ENCODE results near the gene RRP8.

Gene RRP8

DNA sequence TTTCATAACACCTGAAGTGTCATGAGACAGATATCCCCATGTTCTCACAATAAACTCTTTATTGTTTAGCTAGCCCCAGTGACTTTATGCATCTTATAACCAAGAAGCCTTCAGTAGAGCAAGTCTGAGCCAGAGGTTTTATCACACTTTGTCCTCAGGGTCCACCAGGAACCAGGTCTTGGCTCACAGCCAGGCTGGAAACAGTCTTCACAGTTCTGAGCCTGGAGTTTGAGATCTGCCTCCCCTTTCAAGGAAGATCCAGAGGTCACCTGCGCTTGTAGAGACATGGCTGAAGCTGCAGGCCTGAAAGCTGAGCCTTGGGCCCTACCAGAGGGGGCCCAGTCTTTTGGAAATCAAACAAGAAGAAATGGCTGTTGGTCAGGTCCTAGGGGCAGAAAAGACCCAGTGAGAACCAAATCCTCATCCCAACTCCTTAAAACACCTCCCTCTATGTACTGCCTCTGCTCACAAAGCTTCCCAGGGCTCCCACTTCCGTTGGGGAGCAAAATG, 3.5 kb downstream of the RRP8 start:
- DNase-seq (ENCODE audit: low spot score): no peak

DNA sequence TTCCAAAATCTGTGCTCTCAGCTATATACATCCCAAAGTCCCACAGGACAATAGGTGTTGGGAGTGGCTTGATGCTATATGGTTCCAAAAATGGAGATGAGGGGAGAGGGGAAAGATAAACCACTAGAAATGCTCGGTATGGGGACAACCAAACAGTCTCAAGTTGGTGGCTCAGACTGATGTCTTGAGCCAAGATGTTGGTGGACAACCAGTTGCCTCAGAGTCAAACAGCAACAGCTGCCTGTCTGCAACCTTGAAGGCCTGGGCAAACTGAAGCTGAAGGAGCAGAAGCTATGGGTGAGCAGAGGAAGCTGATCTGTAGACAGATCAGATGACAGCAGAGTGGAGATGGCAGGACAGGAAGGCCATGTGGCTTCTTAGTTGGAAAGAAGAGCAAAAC, 4.0 kb downstream of the RRP8 start:
- DNase-seq (ENCODE audit: low spot score): no peak

DNA sequence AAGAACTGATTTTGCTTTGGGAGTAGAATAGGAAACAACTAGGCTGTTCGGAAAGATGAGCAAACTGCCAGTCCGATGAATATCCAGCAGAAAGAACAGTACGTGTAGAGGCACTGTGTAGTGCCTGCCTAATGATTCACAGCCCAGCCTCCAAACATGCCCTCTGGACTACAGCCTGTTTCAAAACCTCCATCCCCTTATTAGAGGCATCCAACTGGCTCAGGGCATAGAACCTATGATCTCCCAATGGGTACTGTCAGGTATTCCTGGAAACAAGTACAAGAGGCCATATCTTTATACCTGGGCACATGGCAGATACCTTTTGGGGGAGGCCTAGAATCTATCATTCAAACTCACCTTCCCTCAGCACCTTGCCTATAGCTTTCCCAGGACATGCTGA, 4.9 kb downstream of the RRP8 start:
- DNase-seq (ENCODE audit: low spot score): no peak

DNA sequence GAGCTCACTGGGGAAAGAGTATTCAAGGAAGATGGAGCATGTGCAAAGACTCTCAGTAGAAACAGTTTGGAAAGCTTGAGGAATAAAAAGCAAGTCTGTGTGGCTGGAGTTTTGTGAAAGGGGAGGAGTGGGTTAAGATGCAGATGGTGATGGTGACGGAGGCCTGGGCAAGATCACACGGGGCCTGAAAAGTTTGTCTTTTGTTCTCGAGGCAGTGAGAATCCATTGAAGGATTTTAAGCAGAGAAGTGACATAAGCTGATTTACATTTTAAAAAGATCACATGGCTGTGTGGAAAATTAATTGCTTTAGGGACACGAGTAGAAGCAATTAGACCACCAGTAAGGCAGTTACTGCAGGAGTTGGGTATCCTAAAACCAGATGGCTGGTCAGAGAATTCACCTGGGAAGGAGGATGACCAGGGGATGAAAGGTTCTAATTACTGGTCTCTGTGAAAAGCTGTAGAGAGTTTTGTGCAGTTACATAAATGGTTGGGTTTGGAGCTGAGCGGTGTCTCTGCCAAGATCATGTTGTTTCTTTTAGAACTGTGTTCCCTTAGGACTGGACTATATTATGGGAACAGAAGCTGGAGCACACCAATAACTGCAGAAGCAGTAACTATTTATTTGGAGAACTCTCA, 7.1 kb downstream of the RRP8 start:
- DNase-seq (ENCODE audit: low spot score): no peak

DNA sequence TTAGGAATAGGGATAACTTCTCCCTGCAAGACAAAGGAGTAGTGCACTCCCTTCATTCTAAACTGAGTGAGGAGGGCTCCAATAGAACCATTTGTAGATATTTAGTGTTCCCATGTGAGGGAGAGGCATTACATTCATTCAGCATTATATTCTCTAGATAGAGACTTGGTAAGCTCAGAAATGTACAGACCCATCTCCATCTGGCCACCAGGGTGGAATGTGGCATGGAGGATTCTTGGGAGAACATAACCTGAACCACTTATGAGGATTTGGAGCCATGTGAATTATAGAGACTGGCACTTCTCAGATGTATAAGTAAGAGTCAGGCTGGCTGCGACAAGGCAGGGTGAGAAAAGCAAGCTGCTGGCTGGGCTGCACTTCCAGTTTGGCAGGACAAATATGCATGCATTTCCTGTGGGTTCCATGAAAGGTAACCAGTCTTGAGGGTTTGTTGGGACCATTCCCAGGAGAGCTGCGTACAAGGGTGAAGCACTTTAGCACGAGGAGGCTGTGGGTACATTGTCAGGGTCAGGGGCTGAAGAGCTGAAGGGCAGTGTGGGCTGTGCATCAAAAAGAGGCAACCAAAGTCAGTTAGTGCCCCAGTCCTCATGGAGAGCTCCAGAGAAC, 9.2 kb downstream of the RRP8 start:
- DNase-seq (ENCODE audit: low spot score): no peak

DNA sequence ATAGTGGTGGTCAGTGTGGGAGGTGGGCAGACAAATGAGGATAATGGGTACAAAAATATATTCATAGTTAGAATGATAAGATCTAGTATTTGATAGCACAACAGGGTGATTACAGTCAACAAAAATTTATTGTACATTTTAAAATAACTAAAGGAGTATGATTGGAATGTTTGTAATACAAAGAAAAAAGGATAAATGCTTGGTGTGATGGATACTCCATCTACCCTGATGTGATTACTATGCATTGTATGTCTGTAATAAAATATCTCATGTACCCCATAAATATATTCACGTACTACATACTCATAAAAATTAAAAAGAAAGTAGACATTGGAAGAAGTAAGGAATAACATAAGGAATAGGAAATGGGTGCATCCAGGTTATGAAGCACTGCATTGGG, 15.4 kb downstream of the RRP8 start:
- DNase-seq (ENCODE audit: low spot score): no peak

DNA sequence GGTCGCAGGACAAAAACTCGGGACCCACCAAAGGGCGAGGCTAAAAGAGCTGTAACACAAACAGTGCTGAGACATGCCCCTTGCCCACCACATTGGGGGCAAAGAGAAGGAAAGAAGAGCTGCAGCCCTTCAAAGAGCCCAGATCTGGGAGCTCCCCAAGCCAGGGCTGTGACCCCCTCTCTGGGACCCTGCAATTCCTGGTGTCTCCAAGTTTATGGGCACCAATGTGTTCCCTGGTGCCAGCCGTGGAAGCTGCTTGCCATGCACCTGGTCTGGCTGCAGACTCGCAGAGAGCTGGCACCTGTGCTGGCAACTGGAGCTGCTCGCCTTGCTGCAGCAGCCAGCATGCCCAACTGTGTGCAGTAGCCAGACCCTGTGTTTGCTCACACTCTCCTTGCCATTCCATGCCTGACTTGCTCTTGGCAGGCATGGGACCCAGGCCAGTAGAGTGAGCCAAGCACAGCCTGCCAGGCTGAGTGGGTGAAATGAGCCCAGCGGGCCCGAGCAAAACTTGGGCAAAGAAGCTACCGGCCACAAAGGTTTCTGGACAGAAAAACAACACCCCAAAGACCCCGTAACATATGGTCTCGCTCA, 16.0 kb downstream of the RRP8 start:
- no peak for DNase-seq (ENCODE audit: low spot score)

DNA sequence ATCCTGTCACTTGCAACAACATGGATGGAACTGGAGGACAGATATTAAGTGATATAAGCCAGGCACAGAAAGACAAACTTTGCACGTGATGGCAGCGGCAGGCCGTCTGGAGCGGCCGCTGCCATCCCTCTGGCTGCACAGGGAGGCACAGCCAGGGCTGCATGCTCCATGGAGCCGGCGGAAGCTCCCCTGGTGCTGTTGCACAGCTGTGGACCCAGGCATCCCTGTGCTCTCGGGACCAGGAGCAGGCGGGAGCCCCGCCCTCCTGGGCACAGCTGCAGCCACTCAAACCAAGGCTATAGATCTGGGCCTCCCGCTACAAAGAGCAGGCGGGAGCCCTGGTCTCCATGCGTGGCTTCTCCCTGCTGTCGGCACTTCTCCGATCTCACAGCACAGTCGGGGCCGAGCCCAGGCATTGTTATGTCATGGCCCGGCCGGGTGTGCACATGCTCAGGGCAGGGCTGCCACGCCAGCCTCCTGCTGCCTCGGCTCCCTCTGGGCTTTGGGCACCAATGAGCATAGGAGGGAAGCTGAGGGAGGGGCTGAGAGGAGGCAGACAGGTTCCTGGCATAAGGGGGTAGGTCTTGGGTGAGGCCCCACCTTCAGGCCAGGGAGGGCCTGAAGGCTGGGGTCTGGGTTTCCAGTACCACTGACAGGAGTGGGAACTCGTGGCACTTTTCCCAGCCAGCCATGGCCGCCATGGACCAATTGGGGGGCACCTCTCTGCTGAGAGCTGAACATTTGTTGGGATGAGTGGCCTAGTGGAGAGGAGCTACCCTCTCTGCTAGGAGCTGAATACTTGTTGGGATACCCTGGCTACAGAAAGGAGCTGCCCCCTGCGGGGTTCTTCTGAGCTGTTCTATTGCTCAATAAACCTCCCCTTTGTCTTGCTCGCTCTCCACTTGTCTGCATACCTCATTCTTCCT, 16.7 kb downstream of the RRP8 start:
- no peak for DNase-seq (ENCODE audit: low spot score)

DNA sequence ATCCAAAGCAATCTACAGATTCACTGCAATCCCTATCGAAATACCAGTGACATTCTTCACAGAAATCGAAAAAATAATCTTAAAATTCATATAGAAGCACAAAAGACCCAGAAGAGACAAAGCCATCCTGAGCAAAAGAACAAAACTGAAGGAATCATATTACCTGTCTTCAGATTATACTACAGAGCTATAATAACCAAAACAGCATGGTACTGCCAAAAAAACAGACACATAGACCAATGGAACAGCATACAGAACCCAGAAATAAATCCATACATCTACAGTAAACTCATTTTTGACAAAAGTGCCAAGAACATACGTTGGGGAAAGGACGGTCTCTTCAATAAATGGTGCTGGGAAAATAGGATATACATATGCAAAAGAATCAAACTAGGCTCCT, 18.9 kb downstream of the RRP8 start:
- no peak for DNase-seq (ENCODE audit: low spot score)

DNA sequence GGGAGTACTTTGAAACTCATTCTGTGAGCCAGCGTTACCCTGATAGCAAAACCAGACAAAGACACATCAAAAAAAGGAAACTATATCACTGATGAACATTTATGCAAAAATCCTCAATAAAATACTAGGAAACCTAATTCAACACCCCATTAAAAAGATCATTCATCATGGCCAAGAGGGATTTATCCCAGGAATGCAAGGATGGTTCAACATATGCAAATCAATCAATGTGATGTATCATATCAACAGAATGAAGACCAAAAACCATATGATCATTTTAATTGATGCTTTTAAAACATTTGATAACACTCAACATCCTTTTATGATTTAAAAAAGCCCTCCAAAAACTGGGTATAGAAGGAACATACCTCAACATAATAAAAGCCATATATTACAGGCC, 19.8 kb downstream of the RRP8 start:
- DNase-seq (ENCODE audit: low spot score): no peak

DNA sequence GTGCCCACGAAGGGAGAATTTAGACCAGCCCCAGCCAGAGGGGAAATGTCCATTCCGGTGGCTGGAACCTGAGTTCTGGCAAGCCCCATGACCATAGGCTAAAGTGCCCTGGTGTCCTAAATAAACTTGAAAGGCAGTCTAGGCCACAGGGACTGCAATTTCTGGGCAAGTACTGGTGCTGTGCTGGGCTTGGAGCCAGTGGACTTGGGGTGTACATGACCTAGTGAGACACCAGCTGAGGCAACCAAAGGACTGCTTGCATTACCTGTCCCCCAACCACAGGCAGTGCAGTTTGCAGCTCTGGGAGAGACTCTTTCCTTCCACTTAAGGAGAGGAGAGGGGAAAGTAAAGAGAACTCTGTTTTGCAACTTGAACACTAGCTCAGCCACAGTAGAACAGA, 23.7 kb downstream of the RRP8 start:
- DNase-seq (ENCODE audit: low spot score): no peak

DNA sequence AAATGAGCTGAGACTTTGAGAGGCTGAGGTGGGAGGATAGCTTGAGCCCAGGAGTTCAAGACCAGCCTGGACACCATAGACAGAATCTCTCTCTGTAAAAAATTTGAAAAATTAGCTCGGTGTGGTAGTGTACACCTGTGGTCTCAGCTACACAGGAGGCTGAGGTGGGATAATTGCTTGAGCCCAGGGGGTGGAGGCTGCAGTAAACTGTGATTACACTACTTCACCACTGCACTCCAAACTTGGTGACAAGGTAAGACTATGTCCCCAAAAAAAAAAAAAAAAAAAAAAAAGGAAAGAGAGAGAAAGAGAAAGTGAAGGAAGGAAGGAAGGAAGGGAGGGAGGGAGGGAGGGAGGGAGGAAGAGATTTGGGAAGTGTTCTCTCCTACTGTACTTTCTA, 25.3 kb downstream of the RRP8 start:
- no peak for DNase-seq (ENCODE audit: low spot score)

DNA sequence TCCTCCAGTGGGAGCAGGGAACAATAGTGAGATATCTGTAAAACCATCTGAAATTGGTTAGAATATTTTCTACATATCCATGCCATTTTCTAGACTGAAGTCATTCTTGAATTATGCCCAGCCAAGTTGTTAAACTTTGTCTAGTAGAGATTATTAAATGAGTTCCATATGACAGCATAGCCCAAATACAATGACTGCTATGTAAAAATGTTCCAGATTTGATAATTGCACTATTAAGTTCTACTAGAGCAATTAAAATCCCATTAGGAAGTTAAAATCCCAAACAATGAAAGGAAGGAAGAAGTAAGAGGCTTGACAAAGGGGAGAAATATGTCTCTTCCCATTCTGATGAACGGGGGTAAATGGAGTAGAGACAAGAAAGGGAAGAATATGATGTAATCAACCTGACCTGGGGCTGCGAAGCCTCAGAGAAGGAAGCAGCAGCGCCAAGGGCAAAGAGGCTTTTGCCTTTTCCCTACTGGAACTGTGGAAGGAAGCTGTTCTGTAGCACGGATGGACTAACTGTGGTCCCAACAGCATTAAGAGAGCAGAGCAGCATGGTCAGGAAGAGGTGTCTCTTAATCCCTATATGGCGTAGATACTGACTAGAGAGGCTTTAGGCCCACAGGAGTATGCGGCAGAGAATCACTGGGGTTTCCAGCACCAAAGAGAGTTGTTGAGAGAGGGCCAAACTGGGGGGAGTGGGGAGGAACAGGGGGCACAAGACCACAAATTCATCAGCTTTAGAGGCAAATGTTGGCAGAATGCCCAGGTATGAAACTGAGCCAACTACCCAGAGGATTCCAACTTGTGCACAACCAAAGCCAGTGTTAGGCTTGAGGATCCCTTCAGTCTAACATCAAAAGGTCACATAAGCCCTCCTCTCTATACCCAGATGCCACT, 26.7 kb downstream of the RRP8 start:
- peak; percentile 35 for DNase-seq (ENCODE audit: low spot score)

DNA sequence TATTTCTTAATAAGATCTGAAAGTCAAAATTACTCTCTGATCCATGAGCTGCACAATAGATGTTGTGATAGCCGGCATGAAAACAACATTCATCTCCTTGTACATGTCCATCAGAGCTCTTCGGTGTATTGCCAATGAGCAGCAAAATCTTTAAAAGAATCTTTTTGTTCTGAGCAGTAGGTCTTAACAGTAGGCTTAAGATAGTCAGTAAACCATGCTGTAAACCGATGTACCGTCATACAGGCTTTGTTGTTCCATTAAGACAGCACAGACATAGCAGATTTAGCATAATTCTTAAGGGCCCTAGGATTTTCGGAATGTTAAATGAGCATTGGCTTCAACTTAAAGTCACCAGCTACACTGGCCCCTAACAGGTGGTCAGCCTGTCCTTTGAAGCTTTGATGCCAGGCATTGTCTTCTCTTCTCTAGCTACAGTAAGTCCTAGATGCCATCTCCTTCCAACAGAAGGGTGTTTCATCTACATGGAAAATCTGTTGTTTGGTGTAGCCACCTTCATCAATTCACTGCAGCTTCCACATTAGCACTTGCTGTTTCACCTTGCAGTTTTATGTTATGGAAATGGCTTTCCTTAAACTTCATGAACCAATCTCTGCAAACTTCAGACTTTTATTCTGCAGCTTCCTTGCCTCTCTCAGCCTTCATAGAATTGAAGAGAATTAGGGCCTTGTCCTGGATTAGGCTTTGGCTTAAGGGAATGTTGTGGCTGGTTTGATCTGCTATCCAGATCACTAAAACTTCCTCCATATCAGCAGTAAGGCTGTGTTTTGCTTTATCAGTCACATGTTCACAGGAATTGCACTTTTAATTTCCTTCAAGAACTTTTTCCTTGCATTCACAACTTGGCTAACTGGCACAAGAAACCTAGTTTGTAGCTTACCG, 28.4 kb downstream of the RRP8 start:
- DNase-seq (ENCODE audit: low spot score): no peak

DNA sequence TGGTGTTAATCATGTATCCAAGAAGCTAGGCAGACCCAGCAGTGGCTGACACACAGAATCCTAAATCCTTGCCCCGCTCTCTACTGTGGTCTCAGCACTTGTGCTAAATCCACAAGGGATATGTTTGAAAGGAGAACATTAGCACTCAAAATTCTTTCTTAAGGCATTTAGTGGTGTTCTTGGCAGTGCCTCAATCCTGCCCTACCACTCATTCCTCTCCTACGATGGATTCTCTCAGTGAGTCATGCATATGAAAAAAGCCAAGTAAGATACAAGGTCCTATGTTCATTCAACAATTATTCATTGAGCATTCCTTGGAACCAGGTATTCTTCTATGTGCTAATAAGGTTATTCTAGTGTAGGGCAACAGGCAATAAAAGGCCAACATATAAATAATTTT, 31.2 kb downstream of the RRP8 start:
- DNase-seq (ENCODE audit: low spot score): no peak

DNA sequence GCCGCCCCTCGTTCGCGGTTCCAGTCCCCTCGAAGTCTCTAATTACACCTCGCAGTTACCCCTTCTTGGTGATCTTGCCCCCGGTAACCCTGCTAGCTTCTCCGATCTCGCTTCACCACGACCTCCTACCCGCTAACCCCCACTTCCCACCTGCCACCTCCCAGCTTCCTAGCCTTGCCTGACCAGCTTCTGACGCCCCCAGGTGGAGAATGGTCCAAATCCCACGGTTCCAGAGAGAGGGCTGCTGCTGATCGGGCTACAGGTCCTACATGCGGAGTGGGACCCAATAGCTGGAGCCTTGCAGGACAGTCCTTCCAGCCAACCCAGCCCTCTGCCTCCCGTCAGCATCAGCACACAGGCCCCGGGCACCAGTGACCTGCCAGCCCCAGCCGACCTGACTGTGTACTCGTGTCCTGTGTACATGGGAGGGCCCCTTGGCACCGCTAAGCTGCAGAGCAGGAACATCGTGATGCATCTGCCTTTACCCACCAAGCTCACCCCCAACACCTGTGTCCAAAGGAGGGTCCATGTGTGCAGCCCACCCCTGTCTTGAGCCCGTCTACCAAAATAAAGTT, 31.9 kb downstream of the RRP8 start:
- no peak for DNase-seq (ENCODE audit: low spot score)

DNA sequence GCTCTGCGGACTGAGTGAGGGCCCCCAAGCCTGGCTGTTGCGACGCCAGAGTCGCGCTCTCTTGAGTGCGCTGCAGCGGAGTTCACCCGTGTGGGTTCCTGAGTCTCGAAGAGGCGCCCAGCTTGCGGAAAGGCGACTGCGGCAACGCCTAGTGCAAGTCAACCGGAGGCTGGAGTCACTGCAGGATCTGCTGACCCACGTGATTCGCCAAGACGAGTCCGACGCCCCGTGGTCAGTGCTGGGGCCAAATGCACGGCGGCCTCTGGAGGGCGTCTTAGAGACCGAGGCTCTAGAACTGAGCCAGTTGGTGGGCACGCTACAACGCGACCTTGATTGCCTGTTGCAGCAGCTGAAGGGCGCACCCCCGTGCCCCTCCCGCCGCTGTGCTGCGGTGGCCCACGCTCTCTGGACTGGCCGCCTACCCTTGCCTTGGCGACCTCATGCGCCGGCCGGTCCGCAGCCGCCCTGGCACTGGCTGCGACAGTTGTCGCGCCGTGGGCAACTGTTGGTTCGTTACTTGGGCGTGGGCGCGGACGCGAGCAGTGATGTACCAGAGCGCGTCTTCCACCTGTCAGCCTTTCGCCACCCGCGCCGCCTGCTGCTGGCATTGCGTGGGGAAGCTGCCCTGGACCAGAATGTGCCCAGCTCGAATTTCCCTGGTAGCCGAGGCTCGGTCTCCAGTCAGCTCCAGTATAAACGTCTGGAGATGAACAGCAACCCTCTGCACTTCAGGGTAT, 32.6 kb downstream of the RRP8 start:
- no peak for DNase-seq (ENCODE audit: low spot score)

DNA sequence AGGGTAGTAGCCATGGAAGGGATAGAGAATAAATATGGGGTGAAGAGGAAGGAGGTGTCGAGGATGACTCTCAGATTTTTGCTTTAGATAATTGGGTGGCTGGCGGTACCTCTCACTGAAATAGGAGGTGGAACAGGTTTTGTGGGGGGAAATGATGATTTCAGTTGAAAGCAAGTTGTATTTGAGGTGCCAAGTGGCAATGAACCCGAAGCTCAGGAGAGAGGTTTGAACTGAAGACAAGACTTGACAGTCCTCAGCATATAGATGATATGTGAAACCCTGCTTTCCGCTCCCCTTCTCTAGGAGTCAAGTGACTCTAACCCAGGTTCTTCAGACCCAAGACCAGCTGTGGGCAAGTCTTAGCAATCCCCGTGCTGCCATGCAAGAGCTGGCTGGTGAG, 33.7 kb downstream of the RRP8 start:
- no peak for DNase-seq (ENCODE audit: low spot score)

DNA sequence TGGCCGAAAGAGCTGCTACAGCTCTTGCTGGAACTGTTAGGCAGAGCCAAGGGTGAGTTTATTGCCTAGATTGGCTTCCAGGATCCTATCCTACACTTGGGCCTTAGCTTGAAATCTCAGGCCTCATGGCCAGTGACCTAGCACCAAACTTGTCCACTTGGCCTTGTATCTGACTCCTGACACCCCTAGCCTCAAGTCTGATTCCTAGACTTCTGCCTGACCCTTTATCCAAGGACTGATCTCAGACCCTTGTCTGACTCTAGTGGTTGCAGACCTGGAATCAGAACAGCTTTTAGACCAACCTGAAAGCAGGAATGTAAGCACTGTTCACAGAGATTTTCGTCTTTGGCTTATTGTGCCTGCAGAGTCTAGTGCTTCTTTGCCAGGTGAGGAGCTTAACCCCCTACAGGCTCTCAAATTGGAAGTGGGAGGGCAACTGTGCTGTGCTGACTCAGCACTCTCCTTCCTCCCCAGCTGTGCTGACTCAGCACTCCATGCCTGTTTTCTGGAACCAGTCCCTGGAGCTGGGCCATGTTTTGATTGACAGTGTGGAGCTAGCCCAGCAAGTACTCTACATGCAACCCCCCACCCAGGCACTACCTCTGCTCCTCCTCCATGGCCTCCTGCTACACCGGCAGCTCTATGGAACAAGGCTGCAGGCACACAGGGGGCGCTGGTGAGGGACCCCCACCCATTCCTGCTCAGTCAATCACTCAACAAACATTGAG, 35.1 kb downstream of the RRP8 start:
- no peak for DNase-seq (ENCODE audit: low spot score)
